Naive thymus-derived CD8-positive, alpha-beta T cell (primary cell): ENCODE results near the gene SCAF11. TPM values are rescaled to one million over a fixed set of nuclear protein-coding genes. Genes with fewer than 3 reads are reported as not detected.
A peak's percentile ranks its signal among the peaks of the same experiment; 100 is the strongest.

Source experiments
- ATAC-seq, 2 donors: fragments of 150-1000 bp; cut with Tn5 transposase in 1 of 2; sonication (Bioruptor Pico), chemical (Tn5 transposase) in 1 of 2; 1 replicate in 1 of 2; 2 replicates in 1 of 2; pipeline ENCODE4 v1.10.0; 2021; ENCODE audit warnings: mild to moderate bottlenecking in 2 of 2, moderate library complexity in 2 of 2
- POLR2A ChIA-PET: fragments of 350-600 bp; sonication (Branson Sonifier 250); formaldehyde crosslinking; loops from one replicate; lab custom pipeline; 2021; ENCODE audit warnings: antibody characterized with exemption; lab: Charles Lee
- DNase-seq, 10 donors: peaks; one replicate each; pipeline versions ENCODE4 v3.0.0 to v3.0.0-alpha.2; 2020 to 2022
- H3K27ac Mint-ChIP-seq, 10 donors: one replicate each; pipeline ENCODE4 v1.8.0; 2020 to 2022; ENCODE audit warnings: mild to moderate bottlenecking in 10 of 10, mixed read lengths in 10 of 10, moderate library complexity in 4 of 10, inconsistent platforms in 1 of 10
- H3K27me3 Mint-ChIP-seq, 5 donors: one replicate each; pipeline ENCODE4 v1.8.0; 2021 to 2022; ENCODE audit warnings: mixed read lengths in 5 of 5
- H3K36me3 Mint-ChIP-seq, 3 donors: one replicate each; pipeline ENCODE4 v1.8.0; 2020 to 2022; ENCODE audit warnings: mixed read lengths in 3 of 3, mild to moderate bottlenecking in 2 of 3, inconsistent platforms in 1 of 3
- H3K4me1 Mint-ChIP-seq, 4 donors: one replicate each; pipeline ENCODE4 v1.8.0; 2021 to 2022; ENCODE audit warnings: mixed read lengths in 4 of 4
- H3K4me3 Mint-ChIP-seq, 10 donors: one replicate each; pipeline ENCODE4 v1.8.0; 2020 to 2022; ENCODE audit warnings: mild to moderate bottlenecking in 10 of 10, mixed read lengths in 10 of 10, moderate library complexity in 6 of 10, inconsistent platforms in 1 of 10
- H3K9me3 Mint-ChIP-seq, 9 donors: one replicate each; pipeline ENCODE4 v1.8.0; 2020 to 2022; ENCODE audit warnings: mixed read lengths in 9 of 9, mild to moderate bottlenecking in 3 of 9, inconsistent platforms in 1 of 9, moderate library complexity in 1 of 9
- polyA plus RNA-seq, 3 donors: library from polyadenylated mRNA; unstranded; fragments of 300-500 nt; fragmentation: Illumina TruSeq; gene quantifications; one replicate each; pipeline ENCODE4 v1.2.3, GENCODE V29; 2021
- total RNA-seq, 8 experiments: library from RNA in 2 of 8; stranded (reverse) in 2 of 8; gene quantifications; one replicate each; pipeline ENCODE4 v1.2.3 and lab custom pipeline; 2021 to 2026

The SCAF11 gene
- total and polyA plus RNA-seq, 5 experiments from 2014 or later = 71.1 to 196 (median 93.5) TPM

DNA sequence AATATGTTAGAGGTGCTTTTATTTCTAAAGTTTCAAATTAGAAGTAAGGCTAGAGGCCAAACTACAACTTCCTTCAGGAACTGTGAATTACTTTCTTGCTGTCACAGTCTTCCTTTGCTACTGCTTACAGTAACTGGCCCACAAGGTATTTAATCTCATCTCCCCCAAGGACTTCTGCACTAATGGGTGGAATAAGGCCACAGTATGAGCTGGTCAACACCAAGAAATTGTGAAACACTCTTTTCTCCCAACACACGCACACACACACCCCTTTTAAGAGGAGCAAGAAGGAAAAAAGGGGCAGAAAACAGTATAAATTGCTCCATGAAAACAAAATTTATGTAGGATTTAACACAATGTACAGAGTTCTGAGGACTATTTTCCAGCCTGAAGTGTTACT lies 45.6 kb downstream of the SCAF11 start:
- no peak for DNase-seq
- Mint-ChIP-seq H3K4me1 (peaks cover 3 to 24% (median 13%) of the 10 kb centered on the region in 4 donors), H3K27me3 (no peaks in the 10 kb centered on the region), H3K27ac (peak overlapping the region in 8 of 10 donors; percentile 19 to 68 (median 30)), H3K36me3 (peaks cover 16 to 87% (median 59%) of the 10 kb centered on the region in 3 donors), H3K9me3 (peaks cover 0 to 3% (median 0%) of the 10 kb centered on the region in 9 donors), H3K4me3 (no peak overlapping the region)
- POLR2A ChIA-PET = no interaction called here
- no peak for ATAC-seq

DNA sequence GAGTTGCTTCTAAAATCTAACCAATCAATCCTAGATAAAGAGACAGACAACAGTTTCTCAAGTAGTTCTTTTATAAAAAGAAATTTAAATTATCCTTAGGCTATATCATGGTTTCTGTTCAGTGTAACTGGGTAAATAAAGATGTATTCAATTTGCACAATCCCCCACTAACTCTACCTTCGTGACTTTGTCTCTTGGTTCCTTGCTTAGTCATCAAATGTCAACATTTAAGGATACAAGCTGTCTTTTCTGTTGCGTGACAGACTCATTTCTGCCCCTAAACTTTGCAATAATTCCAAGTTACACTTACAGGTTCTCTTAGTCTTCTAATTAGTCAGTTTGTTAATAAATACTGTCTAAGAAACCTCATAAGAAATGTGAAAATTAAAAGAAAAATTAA lies 50.6 kb downstream of the SCAF11 start:
- POLR2A ChIA-PET = interaction anchor here (0.6 kb wide), 1 partner anchor 86 kb away, joined by 4 read pairs; no protein-coding TSS in a partner anchor
- no peak overlapping the region for H3K27ac Mint-ChIP-seq
- H3K36me3 Mint-ChIP-seq = peaks cover 16 to 60% (median 45%) of the 10 kb centered on the region in 3 donors
- DNase-seq (no peak), ATAC-seq (no peak)
- no peaks in the 10 kb centered on the region for H3K27me3 Mint-ChIP-seq
- H3K4me1 Mint-ChIP-seq = peaks cover 5 to 24% (median 19%) of the 10 kb centered on the region in 4 donors
- H3K4me3 Mint-ChIP-seq = no peak overlapping the region
- peaks cover 0 to 3% (median 0%) of the 10 kb centered on the region in 9 donors for H3K9me3 Mint-ChIP-seq

DNA sequence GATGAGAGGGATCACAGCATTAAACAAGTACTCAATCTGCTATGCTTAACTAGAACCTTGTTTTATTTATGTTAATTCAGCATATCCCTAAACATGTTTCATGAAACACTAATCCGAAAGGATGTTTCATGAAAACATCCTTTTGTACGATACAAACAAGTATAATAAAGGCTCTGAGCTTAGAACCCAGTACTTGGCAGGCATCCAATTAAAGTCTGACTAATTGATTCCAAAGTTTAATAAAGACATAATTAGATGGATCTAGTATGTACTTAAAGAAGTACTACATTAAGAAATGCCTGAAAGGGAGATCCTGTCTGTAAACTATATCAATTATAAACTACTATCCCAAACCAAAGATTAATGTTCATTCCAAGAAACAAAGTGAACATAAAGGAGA lies 51.8 kb downstream of the SCAF11 start:
- ATAC-seq (no peak), DNase-seq (no peak)
- Mint-ChIP-seq H3K36me3 (peaks cover 10 to 56% (median 42%) of the 10 kb centered on the region in 3 donors), H3K4me1 (peaks cover 4 to 22% (median 19%) of the 10 kb centered on the region in 4 donors), H3K9me3 (peaks cover 0 to 3% (median 0%) of the 10 kb centered on the region in 9 donors), H3K27me3 (no peaks in the 10 kb centered on the region), H3K4me3 (no peak overlapping the region), H3K27ac (no peak overlapping the region)
- POLR2A ChIA-PET = no interaction called here

DNA sequence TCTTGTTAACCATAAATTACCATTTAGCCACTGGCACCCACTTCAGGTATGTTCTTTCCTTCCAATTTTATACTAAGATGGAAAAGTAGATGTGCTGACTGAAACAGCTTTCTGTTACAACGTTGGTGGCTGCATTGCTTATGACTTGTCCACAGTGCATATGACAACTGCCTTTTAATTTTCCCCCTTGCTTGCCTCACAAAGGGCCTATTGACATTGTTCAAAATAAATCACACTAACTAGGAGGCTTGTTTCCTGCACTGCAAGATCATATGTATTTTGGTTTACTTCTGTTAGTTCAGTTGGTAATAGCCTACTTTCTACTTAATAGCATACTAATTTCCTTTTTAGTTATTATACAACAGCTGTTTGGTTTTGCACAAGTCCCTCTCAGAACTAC lies 55.4 kb downstream of the SCAF11 start:
- Mint-ChIP-seq H3K9me3 (no peaks in the 10 kb centered on the region), H3K27me3 (no peaks in the 10 kb centered on the region), H3K4me3 (no peak overlapping the region), H3K4me1 (peaks cover 4 to 13% (median 10%) of the 10 kb centered on the region in 4 donors), H3K27ac (peak overlapping the region in 6 of 10 donors; percentile 2 to 87 (median 36)), H3K36me3 (peaks cover 4 to 53% (median 18%) of the 10 kb centered on the region in 3 donors)
- DNase-seq = no peak
- POLR2A ChIA-PET = no interaction called here
- no peak for ATAC-seq

DNA sequence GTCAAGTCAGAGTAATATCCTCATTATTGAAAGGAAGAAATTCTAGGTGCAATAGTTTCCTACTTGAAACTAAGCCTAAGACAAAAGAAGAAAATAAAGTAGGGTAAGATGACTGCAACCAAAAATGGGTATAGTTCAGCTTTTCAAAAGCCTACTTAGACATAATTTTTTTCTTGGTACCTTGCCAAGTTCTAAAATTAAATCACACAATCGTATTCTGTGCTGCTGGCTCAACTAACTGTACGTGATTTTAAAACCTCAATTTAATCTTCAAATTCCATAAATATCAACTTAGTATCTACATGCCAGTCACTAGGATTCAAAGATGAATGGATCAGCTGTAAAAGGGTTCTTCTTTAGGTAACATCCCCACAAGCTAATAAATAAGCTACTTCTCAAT lies 56.9 kb downstream of the SCAF11 start:
- no peaks in the 10 kb centered on the region for H3K9me3 Mint-ChIP-seq
- DNase-seq (no peak), ATAC-seq (no peak)
- H3K36me3 Mint-ChIP-seq = peaks cover 0 to 59% (median 15%) of the 10 kb centered on the region in 3 donors
- peaks cover 2 to 12% (median 8%) of the 10 kb centered on the region in 4 donors for H3K4me1 Mint-ChIP-seq
- no peaks in the 10 kb centered on the region for H3K27me3 Mint-ChIP-seq
- H3K4me3 Mint-ChIP-seq = no peak overlapping the region
- H3K27ac Mint-ChIP-seq = peak overlapping the region in 5 of 10 donors; percentile 4 to 54 (median 34)
- POLR2A ChIA-PET = no interaction called here

DNA sequence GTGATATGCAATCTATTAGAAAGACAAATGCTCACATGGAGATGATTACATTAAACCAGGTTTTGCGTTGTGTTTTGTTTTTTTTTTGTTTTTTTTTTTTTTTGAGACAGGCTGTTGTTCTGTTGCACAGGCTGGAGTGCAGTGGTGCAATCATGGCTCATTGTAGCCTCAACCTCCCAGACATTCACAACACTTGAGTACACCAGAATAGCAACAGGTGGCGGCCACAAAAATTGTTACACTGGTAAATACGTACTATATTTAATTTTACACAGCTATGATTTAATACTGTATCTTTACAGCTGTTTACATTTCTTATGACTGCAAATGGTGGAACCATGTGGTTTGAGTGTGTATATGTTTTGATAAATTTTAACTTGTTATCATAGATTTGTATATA lies 60.0 kb downstream of the SCAF11 start:
- Mint-ChIP-seq H3K27ac (peak overlapping the region in 3 of 10 donors; percentile 11 to 62 (median 14)), H3K36me3 (peaks cover 5 to 75% (median 26%) of the 10 kb centered on the region in 3 donors)
- ATAC-seq = no peak

DNA sequence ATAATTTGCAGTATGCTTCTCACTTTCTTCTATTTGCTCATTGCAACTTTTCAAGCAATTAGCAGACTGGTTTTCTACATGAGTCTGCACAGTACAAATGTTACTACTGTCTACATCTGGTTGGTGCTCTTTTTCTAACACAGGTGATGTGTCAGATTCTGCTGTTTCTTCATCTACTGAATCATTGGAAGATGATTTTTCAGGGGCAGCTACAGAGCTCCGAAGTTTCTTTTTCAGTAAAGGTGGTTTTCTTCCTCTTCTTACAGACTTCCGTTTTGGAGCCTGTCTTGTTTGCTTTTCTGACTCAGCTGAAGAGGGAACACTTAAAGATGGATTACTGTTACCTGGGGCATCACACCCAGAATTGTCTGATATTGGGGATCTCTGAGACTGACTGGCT lies 62.1 kb downstream of the SCAF11 start:
- peaks cover 5 to 84% (median 29%) of the 10 kb centered on the region in 3 donors for H3K36me3 Mint-ChIP-seq
- no peaks in the 10 kb centered on the region for H3K9me3 Mint-ChIP-seq
- ATAC-seq (no peak), DNase-seq (no peak)
- peaks cover 0 to 9% (median 6%) of the 10 kb centered on the region in 4 donors for H3K4me1 Mint-ChIP-seq
- H3K27me3 Mint-ChIP-seq = no peaks in the 10 kb centered on the region
- POLR2A ChIA-PET = no interaction called here
- H3K27ac Mint-ChIP-seq = peak overlapping the region in 4 of 10 donors; percentile 37 to 83 (median 48)
- no peak overlapping the region for H3K4me3 Mint-ChIP-seq

More for the DNA sequence above, 60.0 kb downstream of the SCAF11 start:
- H3K4me1 Mint-ChIP-seq = peaks cover 2 to 9% (median 7%) of the 10 kb centered on the region in 4 donors
- H3K4me3 Mint-ChIP-seq = no peak overlapping the region
- no peaks in the 10 kb centered on the region for H3K27me3 Mint-ChIP-seq
- H3K9me3 Mint-ChIP-seq = no peaks in the 10 kb centered on the region
- DNase-seq = no peak
- POLR2A ChIA-PET = no interaction called here

DNA sequence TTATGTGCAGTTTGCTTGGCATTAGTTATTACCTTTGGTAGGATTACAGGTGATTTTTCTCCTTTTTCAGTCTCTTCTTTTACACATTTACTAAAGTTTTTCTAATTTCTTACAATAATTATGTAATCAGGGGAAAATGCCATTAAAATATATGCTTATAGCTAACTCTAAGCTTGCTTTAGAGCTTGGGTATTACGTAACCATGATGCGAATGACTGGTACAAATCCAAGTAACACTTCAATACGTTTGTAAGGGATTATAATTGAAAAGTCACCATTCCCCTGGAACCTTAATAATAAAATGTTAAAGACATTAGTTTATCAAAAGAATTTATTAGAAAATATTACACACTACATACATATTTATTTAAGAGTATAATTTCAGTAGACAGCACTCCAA lies 71.6 kb downstream of the SCAF11 start:
- peaks cover 0 to 3% (median 0%) of the 10 kb centered on the region in 4 donors for H3K4me1 Mint-ChIP-seq
- no peak for ATAC-seq

DNA sequence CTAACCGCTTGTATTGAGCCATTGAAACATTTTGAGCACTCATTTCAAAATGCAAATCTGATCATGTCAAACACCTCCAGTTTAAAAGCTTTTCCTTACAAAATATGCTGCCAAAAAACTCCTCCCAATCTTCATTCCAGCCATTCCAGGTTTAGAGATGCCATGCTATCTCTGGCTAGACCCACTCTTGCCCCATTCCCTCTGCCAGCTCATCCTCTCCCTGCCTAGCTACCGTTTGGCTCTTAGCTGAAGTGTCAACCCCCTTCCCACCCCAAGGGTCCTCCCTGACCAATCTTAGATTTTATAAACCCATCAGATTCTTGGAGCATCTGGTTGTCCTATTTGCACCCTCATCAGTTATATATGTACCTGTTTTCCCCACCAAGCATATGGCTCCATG lies 75.0 kb downstream of the SCAF11 start:
- Mint-ChIP-seq H3K4me1 (peaks cover 0 to 5% (median 2%) of the 10 kb centered on the region in 4 donors), H3K36me3 (peaks cover 0 to 20% (median 18%) of the 10 kb centered on the region in 3 donors), H3K27ac (peak overlapping the region in 6 of 10 donors; percentile 3 to 57 (median 36)), H3K27me3 (no peaks in the 10 kb centered on the region), H3K4me3 (no peak overlapping the region), H3K9me3 (peaks cover 0 to 2% (median 0%) of the 10 kb centered on the region in 9 donors)
- DNase-seq (no peak), ATAC-seq (no peak)
- POLR2A ChIA-PET = no interaction called here

More for the DNA sequence above, 71.6 kb downstream of the SCAF11 start:
- no peaks in the 10 kb centered on the region for H3K27me3 Mint-ChIP-seq
- H3K9me3 Mint-ChIP-seq = peaks cover 0 to 2% (median 0%) of the 10 kb centered on the region in 9 donors
- H3K27ac Mint-ChIP-seq = no peak overlapping the region
- H3K4me3 Mint-ChIP-seq = no peak overlapping the region
- H3K36me3 Mint-ChIP-seq = peaks cover 0 to 49% (median 33%) of the 10 kb centered on the region in 3 donors
- DNase-seq = no peak
- POLR2A ChIA-PET = no interaction called here

DNA sequence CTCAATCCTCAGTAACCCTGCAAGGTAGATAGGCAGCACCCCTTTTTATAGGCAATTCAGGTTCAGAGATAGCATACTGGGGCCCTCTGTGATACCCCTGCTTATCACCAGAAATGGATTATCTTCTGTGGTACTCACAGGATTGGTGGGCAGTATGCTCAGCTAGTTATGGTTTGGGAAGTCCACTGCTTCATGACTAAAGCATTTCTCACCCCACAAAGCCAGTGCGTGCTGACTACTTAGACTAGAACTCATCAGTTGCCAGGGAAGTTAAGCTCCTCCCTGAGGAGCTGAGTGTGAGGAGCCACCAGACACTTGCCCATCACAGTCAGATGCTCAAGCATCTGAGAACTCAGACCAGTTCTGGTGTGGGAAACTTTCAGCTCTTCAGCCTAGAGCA lies 76.3 kb downstream of the SCAF11 start:
- H3K4me1 Mint-ChIP-seq = peaks cover 0 to 5% (median 2%) of the 10 kb centered on the region in 4 donors
- H3K4me3 Mint-ChIP-seq = no peak overlapping the region
- DNase-seq (no peak), ATAC-seq (no peak)
- H3K36me3 Mint-ChIP-seq = peaks cover 0 to 9% (median 7%) of the 10 kb centered on the region in 3 donors
- peak overlapping the region in 1 of 10 donors; percentile 20 for H3K27ac Mint-ChIP-seq
- peaks cover 0 to under 1% (median 0%) of the 10 kb centered on the region in 9 donors for H3K9me3 Mint-ChIP-seq
- H3K27me3 Mint-ChIP-seq = no peaks in the 10 kb centered on the region
- POLR2A ChIA-PET = no interaction called here

DNA sequence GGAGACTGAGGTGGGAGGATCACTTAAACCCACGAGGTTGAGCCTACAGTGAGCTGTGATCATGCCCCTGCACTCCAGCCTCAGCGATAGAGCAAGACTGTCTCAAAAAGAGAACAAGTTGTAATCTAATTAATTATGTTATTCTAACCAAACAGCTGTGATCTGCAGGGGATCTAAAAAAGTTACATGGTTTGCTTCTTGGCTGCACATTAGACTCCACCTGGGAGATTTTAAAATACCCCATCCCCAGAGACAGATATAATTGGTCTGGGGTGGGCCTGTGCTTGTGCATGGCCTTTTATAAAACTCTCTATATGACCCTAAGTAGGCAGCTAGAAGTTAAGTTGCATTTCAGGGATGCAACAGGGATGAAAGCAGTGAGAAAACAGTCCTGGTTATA lies 76.7 kb downstream of the SCAF11 start:
- Mint-ChIP-seq H3K4me3 (no peak overlapping the region), H3K36me3 (peaks cover 0 to 10% (median 7%) of the 10 kb centered on the region in 3 donors), H3K27me3 (no peaks in the 10 kb centered on the region), H3K4me1 (peaks cover 0 to 5% (median 2%) of the 10 kb centered on the region in 4 donors), H3K9me3 (no peaks in the 10 kb centered on the region), H3K27ac (no peak overlapping the region)
- DNase-seq (no peak), ATAC-seq (no peak)
- POLR2A ChIA-PET = no interaction called here

DNA sequence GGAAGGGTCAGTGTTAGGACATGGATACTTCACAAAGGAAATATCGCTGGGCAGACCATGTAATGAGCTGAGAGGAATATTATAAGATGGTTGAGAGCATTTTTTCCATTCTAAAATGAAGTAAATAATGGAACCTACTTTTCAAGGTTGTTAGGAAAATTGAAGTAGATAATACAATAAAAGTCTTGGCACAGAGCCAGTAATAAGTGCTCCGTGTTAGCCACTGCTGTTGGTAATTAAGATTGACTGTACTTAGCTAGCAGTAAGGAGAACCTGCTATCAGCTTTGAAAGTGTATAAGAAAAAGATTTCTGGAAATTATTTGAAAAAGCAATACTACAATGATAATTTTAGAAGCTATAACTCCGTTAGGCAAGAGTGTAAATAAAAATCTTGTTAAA lies 77.6 kb downstream of the SCAF11 start:
- H3K36me3 Mint-ChIP-seq = peaks cover 0 to 10% (median 0%) of the 10 kb centered on the region in 3 donors
- peaks cover 0 to 5% (median 2%) of the 10 kb centered on the region in 4 donors for H3K4me1 Mint-ChIP-seq
- DNase-seq (no peak), ATAC-seq (no peak)
- H3K4me3 Mint-ChIP-seq = no peak overlapping the region
- POLR2A ChIA-PET = no interaction called here
- no peaks in the 10 kb centered on the region for H3K27me3 Mint-ChIP-seq
- H3K27ac Mint-ChIP-seq = peak overlapping the region in 1 of 10 donors; percentile 40
- H3K9me3 Mint-ChIP-seq = no peaks in the 10 kb centered on the region

DNA sequence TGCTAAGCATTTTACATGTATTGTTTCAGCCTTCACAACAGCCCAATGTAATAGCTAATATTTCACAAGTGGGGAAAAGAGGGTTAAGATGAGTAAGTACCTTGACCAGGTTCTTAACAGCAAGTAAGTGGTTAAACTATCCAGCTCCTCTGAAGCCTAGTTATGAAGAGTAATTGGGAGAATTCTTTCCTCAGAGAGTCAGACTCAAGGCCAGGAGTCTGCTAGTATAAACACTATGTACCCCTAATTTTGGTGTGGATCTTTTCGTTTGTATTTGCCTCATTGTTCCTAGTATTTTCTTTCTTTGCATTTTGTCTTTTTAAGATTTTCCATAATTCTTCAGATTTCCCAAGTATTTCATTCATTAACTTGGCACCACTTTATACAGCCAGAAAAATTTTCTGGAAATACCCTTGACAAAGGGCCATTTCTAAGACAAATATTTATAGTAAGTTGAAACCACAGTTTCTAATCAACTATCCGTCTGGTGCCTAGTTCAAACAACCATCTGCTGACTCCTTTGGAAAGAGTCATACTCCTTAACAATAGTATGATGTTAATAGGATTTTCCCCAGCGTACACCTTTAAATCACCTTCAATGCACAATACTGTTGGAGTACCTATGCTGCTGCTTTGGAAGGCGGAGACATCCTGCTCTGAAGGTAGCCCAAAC lies 81.2 kb downstream of the SCAF11 start:
- H3K27ac Mint-ChIP-seq = no peak overlapping the region
- DNase-seq (no peak), ATAC-seq (no peak)
- peaks cover 0 to 3% (median under 1%) of the 10 kb centered on the region in 4 donors for H3K4me1 Mint-ChIP-seq
- H3K27me3 Mint-ChIP-seq = no peaks in the 10 kb centered on the region
- no peaks in the 10 kb centered on the region for H3K9me3 Mint-ChIP-seq
- peaks cover 0 to 27% (median 6%) of the 10 kb centered on the region in 3 donors for H3K36me3 Mint-ChIP-seq
- no peak overlapping the region for H3K4me3 Mint-ChIP-seq
- POLR2A ChIA-PET = no interaction called here
